ENCODE measurements around the gene HAPSTR1. TPM values are rescaled to one million over a fixed set of nuclear protein-coding genes. Genes with fewer than 3 reads are reported as not detected.

The HAPSTR1 gene
- total RNA-seq, 2 experiments from 2014 or later, result 41.2 to 42.6 TPM

GRCh38 chr16:9091867-9092281 lies 430 bp downstream of the HAPSTR1 start:
- Mint-ChIP-seq H3K27me3 (ENCODE audit: low read depth) (no peaks in the 10 kb centered on the region), H3K4me1 (ENCODE audit: low read depth) (peaks cover 32% of the 10 kb centered on the region), H3K4me3 (peak overlapping the region; percentile 89), H3K9me3 (no peaks in the 10 kb centered on the region), H3K27ac (peak overlapping the region; percentile 77), H3K36me3 (ENCODE audit: low read depth) (peaks cover 34% of the 10 kb centered on the region)
- intact Hi-C loops (cut with micrococcal nuclease), result loop anchor here (1.0 to 5.0 kb wide), 11 partner anchors 7 to 1852 kb away; partner anchors contain the start of genes CLEC16A, PMM2 and TMEM186
- CTCF ChIA-PET, result interaction anchor here (0.5 to 1.5 kb wide), 2 partner anchors 12 to 38 kb away, joined by 3 to 4 read pairs; no protein-coding TSS in a partner anchor
- DNase-seq, result peak; percentile 49

GRCh38 chr16:9092282-9092977 lies 986 bp downstream of the HAPSTR1 start:
- peak; percentile 61 for DNase-seq
- intact Hi-C loops (cut with micrococcal nuclease), result loop anchor here (5.0 kb wide), 1 partner anchor 45 kb away; no protein-coding TSS in a partner anchor
- peak overlapping the region; percentile 94 for H3K4me3 Mint-ChIP-seq
- H3K27me3 Mint-ChIP-seq (ENCODE audit: low read depth), result no peaks in the 10 kb centered on the region
- H3K4me1 Mint-ChIP-seq (ENCODE audit: low read depth), result peaks cover 37% of the 10 kb centered on the region
- CTCF ChIA-PET, result interaction anchor here (1.2 kb wide), 1 partner anchor 45 kb away, joined by 3 read pairs; no protein-coding TSS in a partner anchor
- peak overlapping the region; percentile 92 for H3K27ac Mint-ChIP-seq
- H3K9me3 Mint-ChIP-seq, result no peaks in the 10 kb centered on the region
- peaks cover 37% of the 10 kb centered on the region for H3K36me3 Mint-ChIP-seq (ENCODE audit: low read depth)

- Mint-ChIP-seq H3K9me3 (no peaks in the 10 kb centered on the region), H3K27ac (peak overlapping the region; percentile 92), H3K4me3 (peak overlapping the region; percentile 94), H3K27me3 (ENCODE audit: low read depth) (no peaks in the 10 kb centered on the region), H3K4me1 (ENCODE audit: low read depth) (peaks cover 42% of the 10 kb centered on the region), H3K36me3 (ENCODE audit: low read depth) (peaks cover 42% of the 10 kb centered on the region)
- peak; percentile 36 for DNase-seq
- intact Hi-C loops (cut with micrococcal nuclease), result loop anchor here (5.0 kb wide), 1 partner anchor 46 kb away; no protein-coding TSS in a partner anchor
- CTCF ChIA-PET, result interaction anchor here (1.2 kb wide), 1 partner anchor 45 kb away, joined by 3 read pairs; no protein-coding TSS in a partner anchor
Observed at GRCh38 chr16:9092978-9093344, 1.5 kb downstream of the HAPSTR1 start.

- peaks cover 46% of the 10 kb centered on the region for H3K36me3 Mint-ChIP-seq (ENCODE audit: low read depth)
- H3K27ac Mint-ChIP-seq, result peak overlapping the region; percentile 92
- intact Hi-C loops (cut with micrococcal nuclease), result loop anchor here (1.0 to 5.0 kb wide), 3 partner anchors 8 to 47 kb away; no protein-coding TSS in a partner anchor
- no peak for DNase-seq
- CTCF ChIA-PET, result interaction anchor here (0.7 kb wide), 1 partner anchor 438 kb away, joined by 3 read pairs; no protein-coding TSS in a partner anchor
- peaks cover 55% of the 10 kb centered on the region for H3K4me1 Mint-ChIP-seq (ENCODE audit: low read depth)
- peak overlapping the region; percentile 94 for H3K4me3 Mint-ChIP-seq
- no peaks in the 10 kb centered on the region for H3K9me3 Mint-ChIP-seq
- no peaks in the 10 kb centered on the region for H3K27me3 Mint-ChIP-seq (ENCODE audit: low read depth)
Observed at GRCh38 chr16:9094011-9094846, 2.8 kb downstream of the HAPSTR1 start.

GRCh38 chr16:9095171-9095570 lies 3.7 kb downstream of the HAPSTR1 start:
- H3K4me1 Mint-ChIP-seq (ENCODE audit: low read depth), result peaks cover 60% of the 10 kb centered on the region
- H3K4me3 Mint-ChIP-seq, result peak overlapping the region; percentile 72
- no peak overlapping the region for H3K27ac Mint-ChIP-seq
- H3K36me3 Mint-ChIP-seq (ENCODE audit: low read depth), result peaks cover 55% of the 10 kb centered on the region
- CTCF ChIA-PET, result interaction anchor here (0.7 kb wide), 1 partner anchor 439 kb away, joined by 3 read pairs; no protein-coding TSS in a partner anchor
- H3K9me3 Mint-ChIP-seq, result no peaks in the 10 kb centered on the region
- intact Hi-C loops (cut with micrococcal nuclease), result loop anchor here (2.0 kb wide), 1 partner anchor 14 kb away; no protein-coding TSS in a partner anchor
- DNase-seq, result no peak
- H3K27me3 Mint-ChIP-seq (ENCODE audit: low read depth), result no peaks in the 10 kb centered on the region

GRCh38 chr16:9095656-9096397 lies 4.4 kb downstream of the HAPSTR1 start:
- Mint-ChIP-seq H3K27me3 (ENCODE audit: low read depth) (no peaks in the 10 kb centered on the region), H3K4me3 (peak overlapping the region; percentile 45), H3K4me1 (ENCODE audit: low read depth) (peaks cover 66% of the 10 kb centered on the region), H3K36me3 (ENCODE audit: low read depth) (peaks cover 60% of the 10 kb centered on the region), H3K27ac (peak overlapping the region; percentile 67), H3K9me3 (no peaks in the 10 kb centered on the region)
- CTCF ChIA-PET, result no interaction called here
- intact Hi-C loops (cut with micrococcal nuclease), result loop anchor here (2.0 kb wide), 1 partner anchor 13 kb away; no protein-coding TSS in a partner anchor
- DNase-seq, result no peak

GRCh38 chr16:9096416-9096952 lies 5.0 kb downstream of the HAPSTR1 start:
- no peak for DNase-seq
- peak overlapping the region; percentile 31 for H3K27ac Mint-ChIP-seq
- H3K4me3 Mint-ChIP-seq, result no peak overlapping the region
- H3K9me3 Mint-ChIP-seq, result no peaks in the 10 kb centered on the region
- CTCF ChIA-PET, result no interaction called here
- H3K36me3 Mint-ChIP-seq (ENCODE audit: low read depth), result peaks cover 67% of the 10 kb centered on the region
- intact Hi-C loops (cut with micrococcal nuclease), result no loop called here
- H3K27me3 Mint-ChIP-seq (ENCODE audit: low read depth), result no peaks in the 10 kb centered on the region
- peaks cover 73% of the 10 kb centered on the region for H3K4me1 Mint-ChIP-seq (ENCODE audit: low read depth)

- H3K4me1 Mint-ChIP-seq (ENCODE audit: low read depth), result peaks cover 83% of the 10 kb centered on the region
- DNase-seq, result no peak
- no peak overlapping the region for H3K4me3 Mint-ChIP-seq
- H3K9me3 Mint-ChIP-seq, result no peaks in the 10 kb centered on the region
- CTCF ChIA-PET, result no interaction called here
- peaks cover 76% of the 10 kb centered on the region for H3K36me3 Mint-ChIP-seq (ENCODE audit: low read depth)
- peak overlapping the region; percentile 44 for H3K27ac Mint-ChIP-seq
- intact Hi-C loops (cut with micrococcal nuclease), result no loop called here
- no peaks in the 10 kb centered on the region for H3K27me3 Mint-ChIP-seq (ENCODE audit: low read depth)
Observed at GRCh38 chr16:9097266-9098219, 6.1 kb downstream of the HAPSTR1 start.

GRCh38 chr16:9098377-9099090 lies 7.1 kb downstream of the HAPSTR1 start:
- Mint-ChIP-seq H3K4me1 (ENCODE audit: low read depth) (peaks cover 92% of the 10 kb centered on the region), H3K9me3 (no peaks in the 10 kb centered on the region), H3K36me3 (ENCODE audit: low read depth) (peaks cover 76% of the 10 kb centered on the region), H3K27ac (peak overlapping the region; percentile 80), H3K4me3 (no peak overlapping the region), H3K27me3 (ENCODE audit: low read depth) (no peaks in the 10 kb centered on the region)
- intact Hi-C loops (cut with micrococcal nuclease), result loop anchor here (1.0 kb wide), 1 partner anchor 7 kb away; the partner anchor contains the start of gene HAPSTR1
- CTCF ChIA-PET, result no interaction called here
- DNase-seq, result no peak

- CTCF ChIA-PET, result interaction anchor here (1.1 kb wide), 1 partner anchor 109 kb away, joined by 3 read pairs; no protein-coding TSS in a partner anchor
- Mint-ChIP-seq H3K27me3 (ENCODE audit: low read depth) (no peaks in the 10 kb centered on the region), H3K9me3 (no peaks in the 10 kb centered on the region), H3K27ac (peak overlapping the region; percentile 80), H3K36me3 (ENCODE audit: low read depth) (peaks cover 75% of the 10 kb centered on the region), H3K4me1 (ENCODE audit: low read depth) (peaks cover 94% of the 10 kb centered on the region), H3K4me3 (peak overlapping the region; percentile 25)
- DNase-seq, result peak; percentile 54
- intact Hi-C loops (cut with micrococcal nuclease), result loop anchor here (1.0 kb wide), 1 partner anchor 8 kb away; the partner anchor contains the start of gene HAPSTR1
Observed at GRCh38 chr16:9099131-9099625, 7.7 kb downstream of the HAPSTR1 start.
